Measurements from ENCODE around the gene GRAMD2B. TPM values are rescaled to one million over a fixed set of nuclear protein-coding genes. Genes with fewer than 3 reads are reported as not detected.

Gene GRAMD2B
- total RNA-seq, 1 experiment from 2014 or later: 11.1 TPM

GRCh38 chr5:126430631-126431030 is 7.4 kb downstream of the GRAMD2B start:
- no TSS peak for BruUV-seq (replicated peaks)
- H3K27ac Mint-ChIP-seq (ENCODE audit: low read depth, unreplicated experiment): peak overlapping the region; percentile 18
- peaks cover 43% of the 10 kb centered on the region for H3K4me1 Mint-ChIP-seq (ENCODE audit: insufficient read depth, unreplicated experiment)
- no peak for DNase-seq (ENCODE audit: unreplicated experiment)
- H3K27me3 Mint-ChIP-seq (ENCODE audit: insufficient read depth, unreplicated experiment): no peaks in the 10 kb centered on the region
- peaks cover 8% of the 10 kb centered on the region for H3K9me3 Mint-ChIP-seq (ENCODE audit: unreplicated experiment)
- TF ChIP-seq CTCF (IDR thresholded peaks at IDR 0.05; ENCODE audit: unreplicated experiment): no peak
- H3K4me3 Mint-ChIP-seq (ENCODE audit: unreplicated experiment): no peak overlapping the region
- CTCF ChIA-PET: no interaction called here
- POLR2A ChIA-PET: interaction anchor here (1.0 kb wide), 1 partner anchor 19 kb away, joined by 3 read pairs; no protein-coding TSS in a partner anchor
- H3K36me3 Mint-ChIP-seq (ENCODE audit: insufficient read depth, unreplicated experiment): peaks cover 17% of the 10 kb centered on the region
- intact Hi-C loops (cut with micrococcal nuclease): no loop called here

GRCh38 chr5:126433701-126434100 is 10.5 kb downstream of the GRAMD2B start:
- no peak for TF ChIP-seq CTCF (IDR thresholded peaks at IDR 0.05; ENCODE audit: unreplicated experiment)
- Mint-ChIP-seq H3K27ac (ENCODE audit: low read depth, unreplicated experiment) (peak overlapping the region; percentile 80), H3K9me3 (ENCODE audit: unreplicated experiment) (peaks cover 8% of the 10 kb centered on the region), H3K4me3 (ENCODE audit: unreplicated experiment) (peak overlapping the region; percentile 8), H3K4me1 (ENCODE audit: insufficient read depth, unreplicated experiment) (peaks cover 40% of the 10 kb centered on the region), H3K27me3 (ENCODE audit: insufficient read depth, unreplicated experiment) (no peaks in the 10 kb centered on the region), H3K36me3 (ENCODE audit: insufficient read depth, unreplicated experiment) (peaks cover 7% of the 10 kb centered on the region)
- intact Hi-C loops (cut with micrococcal nuclease): loop anchor here (1.0 kb wide), 1 partner anchor 9 kb away; no protein-coding TSS in a partner anchor
- no TSS peak for BruUV-seq (replicated peaks)
- ChIA-PET CTCF (interaction anchor here (1.1 to 1.4 kb wide), 3 partner anchors 9 to 66 kb away, joined by 3 to 5 read pairs (median 4); no protein-coding TSS in a partner anchor), POLR2A (interaction anchor here (1.0 to 3.3 kb wide), 8 partner anchors 10 to 83 kb away, joined by 3 to 67 read pairs (median 4); partner anchors contain the start of gene GRAMD2B)
- no peak for DNase-seq (ENCODE audit: unreplicated experiment)

GRCh38 chr5:126435261-126435660 is 12.1 kb downstream of the GRAMD2B start:
- no peak for DNase-seq (ENCODE audit: unreplicated experiment)
- intact Hi-C loops (cut with micrococcal nuclease): no loop called here
- Mint-ChIP-seq H3K36me3 (ENCODE audit: insufficient read depth, unreplicated experiment) (peaks cover 8% of the 10 kb centered on the region), H3K27me3 (ENCODE audit: insufficient read depth, unreplicated experiment) (no peaks in the 10 kb centered on the region), H3K4me3 (ENCODE audit: unreplicated experiment) (no peak overlapping the region), H3K9me3 (ENCODE audit: unreplicated experiment) (peaks cover 8% of the 10 kb centered on the region), H3K27ac (ENCODE audit: low read depth, unreplicated experiment) (peak overlapping the region; percentile 80), H3K4me1 (ENCODE audit: insufficient read depth, unreplicated experiment) (peaks cover 40% of the 10 kb centered on the region)
- no TSS peak for BruUV-seq (replicated peaks)
- CTCF ChIA-PET: no interaction called here
- TF ChIP-seq CTCF (IDR thresholded peaks at IDR 0.05; ENCODE audit: unreplicated experiment): no peak
- POLR2A ChIA-PET: interaction anchor here (3.1 to 3.3 kb wide), 2 partner anchors 12 to 68 kb away, joined by 13 to 67 read pairs; partner anchors contain the start of gene GRAMD2B

- no peaks in the 10 kb centered on the region for H3K27me3 Mint-ChIP-seq (ENCODE audit: insufficient read depth, unreplicated experiment)
- ChIA-PET POLR2A (interaction anchor here (0.9 kb wide), 1 partner anchor 12 kb away, joined by 3 read pairs; the partner anchor contains the start of gene GRAMD2B), CTCF (interaction anchor here (0.8 kb wide), 1 partner anchor 12 kb away, joined by 3 read pairs; the partner anchor contains the start of gene GRAMD2B)
- no TSS peak for BruUV-seq (replicated peaks)
- H3K9me3 Mint-ChIP-seq (ENCODE audit: unreplicated experiment): peaks cover 8% of the 10 kb centered on the region
- H3K36me3 Mint-ChIP-seq (ENCODE audit: insufficient read depth, unreplicated experiment): peaks cover 7% of the 10 kb centered on the region
- no peak for DNase-seq (ENCODE audit: unreplicated experiment)
- intact Hi-C loops (cut with micrococcal nuclease): no loop called here
- no peak overlapping the region for H3K4me3 Mint-ChIP-seq (ENCODE audit: unreplicated experiment)
- peak overlapping the region; percentile 80 for H3K27ac Mint-ChIP-seq (ENCODE audit: low read depth, unreplicated experiment)
- peaks cover 40% of the 10 kb centered on the region for H3K4me1 Mint-ChIP-seq (ENCODE audit: insufficient read depth, unreplicated experiment)
- TF ChIP-seq CTCF (IDR thresholded peaks at IDR 0.05; ENCODE audit: unreplicated experiment): no peak
Observed at GRCh38 chr5:126435714-126436113, 12.5 kb downstream of the GRAMD2B start.
